GM20000 (cell line): Measurements from ENCODE around the gene RNASEH2C.

Experiments used
- DNase-seq: peaks from one replicate; pipeline ENCODE4 v3.0.0; 2012; ENCODE audit warnings: low spot score
- TF ChIP-seq, protein P1 (sequence below): IDR thresholded peaks from 2 replicates; pipeline ENCODE4 v1.5.1; 2012; ENCODE audit warnings: mild to moderate bottlenecking, control low read depth; ENCODE audit errors: extremely low read depth, missing control alignments

The RNASEH2C gene

DNA sequence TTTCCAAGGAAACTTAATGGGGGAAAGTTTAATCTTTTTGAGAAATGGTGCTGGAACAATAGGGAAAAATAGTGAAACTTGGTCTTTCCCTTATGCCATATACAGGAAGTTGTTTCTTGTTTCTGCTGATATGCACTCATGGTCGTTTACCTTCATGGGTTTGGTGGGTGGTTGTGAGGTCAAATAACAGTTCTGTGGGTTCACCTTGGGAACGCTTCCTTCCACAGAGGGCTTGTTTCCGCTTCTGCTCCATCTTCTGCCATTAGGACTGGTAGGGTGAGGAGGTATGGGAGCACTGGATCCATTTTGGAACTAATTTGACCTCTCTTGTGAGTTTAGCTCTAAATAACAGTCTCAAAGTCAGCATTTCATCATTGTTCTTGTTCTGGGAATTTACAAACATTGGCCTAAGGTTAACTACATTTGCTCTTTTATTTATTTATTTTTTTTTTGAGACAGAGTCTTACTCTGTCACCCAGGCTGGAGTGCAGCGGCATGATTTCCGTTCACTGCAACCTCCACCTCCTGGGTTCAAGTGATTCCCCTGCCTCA is 40.3 kb downstream of the RNASEH2C start:
- no peak for DNase-seq
- TF ChIP-seq, protein P1, sequence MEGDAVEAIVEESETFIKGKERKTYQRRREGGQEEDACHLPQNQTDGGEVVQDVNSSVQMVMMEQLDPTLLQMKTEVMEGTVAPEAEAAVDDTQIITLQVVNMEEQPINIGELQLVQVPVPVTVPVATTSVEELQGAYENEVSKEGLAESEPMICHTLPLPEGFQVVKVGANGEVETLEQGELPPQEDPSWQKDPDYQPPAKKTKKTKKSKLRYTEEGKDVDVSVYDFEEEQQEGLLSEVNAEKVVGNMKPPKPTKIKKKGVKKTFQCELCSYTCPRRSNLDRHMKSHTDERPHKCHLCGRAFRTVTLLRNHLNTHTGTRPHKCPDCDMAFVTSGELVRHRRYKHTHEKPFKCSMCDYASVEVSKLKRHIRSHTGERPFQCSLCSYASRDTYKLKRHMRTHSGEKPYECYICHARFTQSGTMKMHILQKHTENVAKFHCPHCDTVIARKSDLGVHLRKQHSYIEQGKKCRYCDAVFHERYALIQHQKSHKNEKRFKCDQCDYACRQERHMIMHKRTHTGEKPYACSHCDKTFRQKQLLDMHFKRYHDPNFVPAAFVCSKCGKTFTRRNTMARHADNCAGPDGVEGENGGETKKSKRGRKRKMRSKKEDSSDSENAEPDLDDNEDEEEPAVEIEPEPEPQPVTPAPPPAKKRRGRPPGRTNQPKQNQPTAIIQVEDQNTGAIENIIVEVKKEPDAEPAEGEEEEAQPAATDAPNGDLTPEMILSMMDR = no peak

GRCh38 chr11:65672982-65673381 is 47.6 kb downstream of the RNASEH2C start:
- no peak for DNase-seq
- TF ChIP-seq, protein P1 = no peak

GRCh38 chr11:65672180-65672860 is 48.3 kb downstream of the RNASEH2C start:
- TF ChIP-seq, protein P1 = no peak
- no peak for DNase-seq
